ENCODE data around the gene MNX1. TPM values are rescaled to one million over a fixed set of nuclear protein-coding genes. Genes with fewer than 3 reads are reported as not detected.

The MNX1 gene
- total RNA-seq (2014; rRNA removed; shearing (Covaris generic); ENCODE audit: low replicate concordance) = 14.5 and 19.5 TPM in 2 replicates

DNA sequence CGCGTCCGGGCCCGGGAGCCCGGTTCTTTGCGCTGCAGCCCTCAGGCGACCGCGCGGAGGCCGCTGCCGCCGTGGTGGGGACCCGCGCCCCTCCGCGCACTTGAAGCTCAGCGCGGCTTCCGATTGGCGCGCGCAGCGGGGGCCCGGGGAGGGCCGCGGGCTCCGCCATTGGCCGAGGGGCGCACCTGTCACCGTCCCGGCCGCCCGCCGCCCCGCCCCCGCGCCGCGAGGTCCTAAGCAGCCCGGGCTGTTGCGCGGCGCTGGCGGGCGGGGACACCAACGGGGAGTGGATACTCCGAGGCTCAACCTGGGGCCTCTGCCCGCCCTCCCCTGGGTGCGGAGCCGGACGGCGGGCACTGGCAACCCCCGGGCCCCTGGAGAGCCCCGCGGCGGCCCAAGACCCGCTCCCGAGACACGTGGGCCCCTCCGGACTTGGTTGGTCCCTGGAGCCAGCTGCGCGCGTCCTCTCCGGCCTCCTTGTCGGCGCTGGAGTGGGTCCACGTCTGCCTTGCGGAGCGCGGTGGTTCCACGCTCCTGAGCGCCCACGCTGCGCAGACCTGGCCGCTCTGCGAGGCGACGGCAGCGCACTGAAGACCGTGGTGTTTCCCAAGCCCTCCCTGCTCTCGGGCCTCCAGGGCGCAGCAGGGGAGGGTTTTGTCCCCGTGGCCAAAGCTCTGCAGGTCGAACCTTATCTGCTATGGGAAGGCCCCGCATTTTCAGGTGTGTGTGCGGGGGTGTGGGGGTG lies at the start of gene MNX1:
Gene MNX1 (minus strand): TSS at position 76 of the 745 bp plus-strand sequence. CDS start 313 bp downstream, outside the sequence.
- in situ Hi-C loops (cut with HindIII; ENCODE audit: low pct_unique_long_range_greater_than_20kb, low sequenced_read_pairs) = no loop called here
- DNase-seq (ENCODE audit: low read depth) = peak; percentile 86

DNA sequence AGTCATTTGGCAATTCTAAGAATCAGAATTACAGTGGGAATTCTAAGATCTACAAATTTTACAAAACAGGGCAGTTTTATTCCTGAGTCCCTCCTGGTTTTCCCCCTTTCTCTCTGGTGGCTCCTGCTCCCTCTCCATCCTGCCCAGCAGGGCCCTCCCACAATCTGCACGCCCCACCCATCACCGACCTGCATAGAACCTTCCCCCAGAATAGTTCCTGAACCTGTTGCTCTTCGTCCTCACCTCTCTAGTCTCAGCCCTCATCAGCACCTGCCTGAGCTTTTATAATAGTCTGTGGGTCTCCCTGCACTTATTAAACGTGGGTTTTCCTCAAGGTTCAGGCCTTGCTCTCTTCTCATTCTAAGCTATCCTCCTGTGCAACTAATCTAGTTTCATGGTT lies 49.1 kb upstream of the MNX1 start:
- in situ Hi-C loops (cut with HindIII; ENCODE audit: low pct_unique_long_range_greater_than_20kb, low sequenced_read_pairs) = no loop called here
- DNase-seq (ENCODE audit: low read depth) = no peak

DNA sequence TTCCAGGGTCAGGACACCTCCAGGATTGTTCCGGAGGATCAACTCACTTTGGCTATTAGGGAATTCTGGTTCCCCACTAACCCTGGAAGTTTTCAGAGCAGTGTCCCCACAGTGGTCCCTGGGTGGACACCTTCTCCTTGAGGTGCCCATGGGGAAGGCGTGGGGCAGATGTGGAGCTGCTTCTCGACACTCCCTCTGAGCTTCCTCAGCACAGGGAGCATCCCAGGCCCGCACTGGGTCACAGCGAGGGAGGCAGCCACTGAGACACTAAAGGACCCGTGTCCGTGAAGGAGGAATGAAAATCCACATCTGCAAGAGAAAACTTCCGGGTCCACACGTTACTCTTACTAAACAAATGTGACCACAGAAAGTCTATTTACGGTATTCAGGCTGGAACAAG lies 48.2 kb upstream of the MNX1 start:
- DNase-seq (ENCODE audit: low read depth) = no peak
- in situ Hi-C loops (cut with HindIII; ENCODE audit: low pct_unique_long_range_greater_than_20kb, low sequenced_read_pairs) = no loop called here

DNA sequence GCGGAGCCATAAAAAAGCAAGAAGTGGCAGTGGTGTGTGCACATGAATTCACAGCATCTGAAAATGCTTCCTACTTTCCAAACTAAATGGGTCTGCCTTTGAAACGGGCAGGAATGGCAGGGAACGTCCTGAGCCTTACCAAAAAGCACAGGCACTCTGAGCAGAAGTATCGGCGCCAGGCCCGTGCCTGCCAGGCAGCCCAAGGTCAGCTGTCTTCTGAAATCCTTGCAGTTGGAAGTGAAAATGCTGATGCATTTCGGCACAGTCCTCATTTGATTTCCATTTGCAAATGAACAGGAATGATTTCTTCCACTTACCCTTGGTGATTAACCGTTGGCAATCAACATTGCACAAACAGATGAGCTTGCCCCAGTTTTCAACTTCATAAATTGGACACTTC lies 47.6 kb upstream of the MNX1 start:
- in situ Hi-C loops (cut with HindIII; ENCODE audit: low pct_unique_long_range_greater_than_20kb, low sequenced_read_pairs) = no loop called here
- DNase-seq (ENCODE audit: low read depth) = no peak

DNA sequence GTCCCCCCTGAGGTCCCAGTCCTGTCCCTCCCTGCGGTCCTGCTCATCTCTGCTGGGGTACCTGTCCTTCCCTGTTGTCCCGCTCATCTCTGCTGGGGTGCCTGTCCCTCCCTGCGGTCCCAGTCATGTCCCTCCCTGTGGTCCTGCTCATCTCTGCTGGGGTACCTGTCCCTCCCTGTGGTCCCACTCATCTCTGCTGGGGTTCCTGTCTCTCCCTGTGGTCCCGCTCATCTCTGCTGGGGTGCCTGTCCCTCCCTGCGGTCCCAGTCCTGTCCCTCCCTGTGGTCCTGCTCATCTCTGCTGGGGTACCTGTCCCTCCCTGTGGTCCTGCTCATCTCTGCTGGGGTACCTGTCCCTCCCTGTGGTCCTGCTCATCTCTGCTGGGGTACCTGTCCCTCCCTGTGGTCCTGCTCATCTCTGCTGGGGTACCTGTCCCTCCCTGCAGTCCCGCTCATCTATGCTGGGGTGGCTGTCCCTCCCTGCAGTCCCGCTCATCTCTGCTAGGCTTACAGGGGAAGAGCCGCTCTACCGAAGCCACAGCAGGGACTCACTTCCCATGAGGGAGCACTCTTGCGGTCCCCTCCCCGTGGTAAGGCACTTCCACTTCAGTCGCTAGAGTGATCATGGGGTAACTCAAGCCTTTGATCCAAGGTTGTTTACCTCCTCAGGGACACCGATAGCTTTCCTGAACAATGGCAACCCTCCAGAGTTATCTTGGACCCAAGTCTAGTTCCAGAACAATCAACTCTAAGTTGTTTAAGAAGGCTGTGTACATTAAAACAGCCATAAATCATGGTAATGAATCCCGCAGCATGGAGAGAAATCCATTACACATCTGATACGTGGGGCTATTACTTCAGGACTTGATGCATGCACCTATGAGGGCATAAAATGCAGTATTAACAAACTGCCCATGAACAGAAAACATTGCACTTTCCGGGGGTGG lies 46.8 kb upstream of the MNX1 start:
- in situ Hi-C loops (cut with HindIII; ENCODE audit: low pct_unique_long_range_greater_than_20kb, low sequenced_read_pairs) = no loop called here
- DNase-seq (ENCODE audit: low read depth) = no peak

DNA sequence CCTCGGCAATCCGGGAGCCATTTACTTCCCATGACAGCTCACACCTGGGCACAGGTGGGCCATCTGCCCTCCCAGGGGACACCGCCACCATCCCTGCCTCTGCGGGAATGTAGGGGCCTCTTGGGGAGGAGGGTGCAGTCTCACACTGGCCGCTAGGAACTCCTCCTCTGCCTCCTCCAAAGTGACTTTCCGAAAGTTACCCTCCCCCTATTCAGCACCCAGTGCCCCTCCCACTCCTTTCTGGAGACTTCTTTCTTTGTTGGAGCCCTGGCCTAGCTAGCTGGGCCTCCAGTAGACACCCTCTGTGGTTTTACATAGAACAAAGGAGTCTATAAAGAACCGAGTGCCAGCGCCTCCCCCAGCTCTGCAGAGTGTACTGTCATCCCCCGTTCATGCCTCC lies 45.8 kb upstream of the MNX1 start:
- in situ Hi-C loops (cut with HindIII; ENCODE audit: low pct_unique_long_range_greater_than_20kb, low sequenced_read_pairs) = no loop called here

DNA sequence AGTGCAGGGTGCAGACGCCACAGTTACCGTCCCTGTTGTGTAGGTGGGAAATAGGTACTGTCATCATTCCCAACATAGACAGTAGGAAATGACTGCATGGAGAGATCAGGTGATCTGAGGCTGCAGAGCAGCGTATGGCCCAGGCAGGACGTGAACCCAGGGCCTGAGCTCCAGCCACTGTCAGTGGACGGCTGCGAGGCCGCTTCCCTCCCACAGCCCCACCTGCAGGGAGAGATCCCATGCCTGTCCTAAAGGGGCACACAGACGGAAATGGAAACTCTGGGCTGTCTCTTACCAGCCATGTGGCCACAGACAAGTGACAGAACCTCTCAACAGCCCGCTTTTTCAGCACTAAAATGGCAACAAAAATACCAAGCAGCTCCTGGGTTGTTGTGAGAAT lies 44.5 kb upstream of the MNX1 start:
- no peak for DNase-seq (ENCODE audit: low read depth)
- in situ Hi-C loops (cut with HindIII; ENCODE audit: low pct_unique_long_range_greater_than_20kb, low sequenced_read_pairs) = no loop called here

More for the DNA sequence above, 45.8 kb upstream of the MNX1 start:
- no peak for DNase-seq (ENCODE audit: low read depth)

DNA sequence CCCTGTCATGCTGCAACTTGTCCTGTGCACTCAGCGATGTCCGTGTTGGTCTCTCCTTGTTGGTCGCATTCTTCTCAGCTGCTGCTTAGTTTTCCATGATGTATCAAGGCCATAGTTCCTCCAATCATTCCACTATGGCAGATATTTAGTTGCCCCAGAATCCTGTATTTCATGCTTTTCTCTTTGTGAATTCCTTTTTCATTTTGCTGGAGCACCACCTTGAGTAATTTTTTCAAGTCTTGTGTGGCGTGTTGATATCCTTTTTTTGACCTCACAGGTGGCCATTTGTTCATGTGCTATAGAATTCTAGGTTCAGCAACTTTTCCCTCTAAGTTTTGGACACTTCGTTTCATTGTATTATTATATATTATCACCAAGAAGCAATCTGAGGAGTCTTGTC lies 42.7 kb upstream of the MNX1 start:
- in situ Hi-C loops (cut with HindIII; ENCODE audit: low pct_unique_long_range_greater_than_20kb, low sequenced_read_pairs) = no loop called here
- DNase-seq (ENCODE audit: low read depth) = no peak

DNA sequence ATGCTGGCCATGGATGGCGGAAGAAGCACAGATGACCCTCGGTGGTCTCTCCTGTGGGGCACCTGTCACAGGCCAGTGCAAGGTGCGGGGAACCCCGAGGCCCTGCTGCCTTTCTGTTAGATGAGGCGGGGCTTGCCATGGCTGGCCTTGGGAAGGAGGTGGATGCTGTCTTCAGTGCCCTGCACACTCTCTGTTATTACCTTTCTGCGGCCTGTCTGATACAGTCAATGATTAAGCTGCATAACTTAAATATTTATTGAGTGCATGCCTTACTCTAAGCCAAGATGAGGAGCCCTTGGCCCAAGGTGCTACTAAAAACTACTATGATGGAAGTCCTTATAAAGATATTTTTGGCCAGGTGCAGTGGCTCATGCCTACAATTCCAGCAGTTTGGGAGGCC lies 36.7 kb upstream of the MNX1 start:
- in situ Hi-C loops (cut with HindIII; ENCODE audit: low pct_unique_long_range_greater_than_20kb, low sequenced_read_pairs) = no loop called here
- DNase-seq (ENCODE audit: low read depth) = peak; percentile 19

DNA sequence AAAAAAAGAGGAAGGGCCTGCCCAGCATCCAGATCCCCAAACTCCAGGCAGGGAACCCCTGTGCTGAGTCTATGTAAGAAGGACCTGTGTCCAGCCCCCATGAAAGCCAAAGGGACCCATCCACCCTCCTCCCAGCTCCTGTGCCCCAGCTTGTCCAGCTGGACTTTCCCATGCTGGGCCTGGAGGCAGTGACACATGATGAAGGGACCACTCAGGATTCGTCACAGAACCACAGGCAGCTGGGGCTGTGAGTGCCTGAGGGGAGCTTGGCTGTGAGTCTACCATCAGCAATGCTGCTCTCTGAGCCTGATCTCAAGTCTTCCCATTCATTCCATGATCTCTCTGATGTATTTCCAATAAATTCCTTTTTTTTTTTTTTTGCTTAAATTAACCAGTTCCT lies 36.2 kb upstream of the MNX1 start:
- in situ Hi-C loops (cut with HindIII; ENCODE audit: low pct_unique_long_range_greater_than_20kb, low sequenced_read_pairs) = no loop called here
- no peak for DNase-seq (ENCODE audit: low read depth)

DNA sequence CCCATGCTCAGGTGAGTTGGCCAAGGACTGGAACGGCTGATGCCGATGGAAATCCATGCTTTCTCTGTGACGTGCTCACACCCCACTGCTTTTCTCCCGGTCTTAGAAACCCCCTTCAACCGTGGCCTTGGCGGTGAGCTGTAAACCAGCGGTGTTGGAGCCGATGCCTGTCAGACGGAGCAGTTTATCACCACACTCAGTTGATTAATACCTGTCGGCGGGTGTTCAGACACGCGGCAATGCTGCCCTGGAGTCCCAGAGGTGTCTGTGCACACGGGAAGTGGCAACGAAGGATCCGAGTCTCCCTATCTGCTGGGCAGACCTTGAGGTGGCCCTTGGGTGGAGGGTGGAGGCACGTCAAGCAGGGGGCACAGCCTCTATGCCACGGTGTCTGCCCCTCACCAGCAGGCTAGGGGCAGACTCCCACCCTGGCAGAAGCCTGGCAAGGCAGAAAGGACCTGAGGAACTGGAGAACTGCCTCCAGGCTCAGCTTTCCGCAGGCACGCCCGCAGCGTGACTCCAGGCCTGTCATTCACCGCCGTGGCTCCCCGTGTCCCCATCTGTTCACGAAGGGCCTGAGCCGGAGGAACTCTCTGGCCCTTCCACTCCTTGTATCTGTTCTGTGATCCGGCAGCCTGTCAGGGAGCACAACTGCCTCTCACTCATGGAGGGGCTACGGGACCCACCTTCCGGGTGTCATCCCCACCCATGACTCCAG lies 34.6 kb upstream of the MNX1 start:
- in situ Hi-C loops (cut with HindIII; ENCODE audit: low pct_unique_long_range_greater_than_20kb, low sequenced_read_pairs) = no loop called here
- DNase-seq (ENCODE audit: low read depth) = no peak

DNA sequence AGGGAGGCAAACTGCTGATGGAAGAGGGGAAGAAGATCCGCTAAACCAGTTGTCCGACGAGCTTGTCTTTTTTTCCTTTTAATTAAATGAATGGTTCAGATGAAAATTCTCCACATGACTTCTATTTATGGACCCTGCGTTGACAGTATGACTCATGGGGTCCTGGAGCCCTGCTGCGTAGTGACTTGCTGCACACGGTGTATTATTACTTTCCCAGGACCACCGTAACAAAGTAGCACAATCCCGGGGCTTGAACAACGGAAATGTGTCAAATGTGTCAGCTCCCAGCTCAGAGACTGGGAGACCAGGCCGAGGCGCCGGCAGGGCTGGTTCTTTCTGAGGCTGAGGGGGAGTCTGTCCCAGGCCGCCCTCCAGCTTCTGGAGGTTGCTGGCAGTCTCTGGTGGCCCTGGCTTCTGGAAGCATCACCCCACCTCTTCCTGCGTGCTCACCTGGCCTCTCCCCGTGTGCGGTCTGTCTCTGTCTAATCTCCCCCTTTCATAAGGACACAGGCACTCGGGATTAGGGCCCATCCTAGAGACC lies 33.8 kb upstream of the MNX1 start:
- in situ Hi-C loops (cut with HindIII; ENCODE audit: low pct_unique_long_range_greater_than_20kb, low sequenced_read_pairs) = no loop called here
- DNase-seq (ENCODE audit: low read depth) = no peak

DNA sequence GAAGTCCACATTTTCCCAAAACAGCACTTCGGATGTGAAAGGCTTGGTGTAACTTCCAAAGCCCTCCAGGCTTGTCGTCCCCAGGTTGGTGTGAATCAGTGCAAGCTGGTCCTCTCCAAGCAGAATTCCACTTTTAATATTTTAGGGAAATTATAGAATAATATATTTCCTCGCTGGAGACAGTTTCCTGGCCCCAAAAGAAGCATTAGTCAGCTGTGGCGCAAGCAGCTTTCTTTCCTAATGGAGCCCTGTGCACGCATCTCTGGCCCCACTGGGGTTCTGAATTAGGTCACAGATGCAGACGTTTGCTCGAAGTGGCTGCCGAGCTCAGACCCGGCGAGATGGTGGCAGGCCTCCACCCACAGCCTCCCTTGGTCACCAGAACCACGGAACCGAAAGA lies 33.3 kb upstream of the MNX1 start:
- no peak for DNase-seq (ENCODE audit: low read depth)
- in situ Hi-C loops (cut with HindIII; ENCODE audit: low pct_unique_long_range_greater_than_20kb, low sequenced_read_pairs) = no loop called here

DNA sequence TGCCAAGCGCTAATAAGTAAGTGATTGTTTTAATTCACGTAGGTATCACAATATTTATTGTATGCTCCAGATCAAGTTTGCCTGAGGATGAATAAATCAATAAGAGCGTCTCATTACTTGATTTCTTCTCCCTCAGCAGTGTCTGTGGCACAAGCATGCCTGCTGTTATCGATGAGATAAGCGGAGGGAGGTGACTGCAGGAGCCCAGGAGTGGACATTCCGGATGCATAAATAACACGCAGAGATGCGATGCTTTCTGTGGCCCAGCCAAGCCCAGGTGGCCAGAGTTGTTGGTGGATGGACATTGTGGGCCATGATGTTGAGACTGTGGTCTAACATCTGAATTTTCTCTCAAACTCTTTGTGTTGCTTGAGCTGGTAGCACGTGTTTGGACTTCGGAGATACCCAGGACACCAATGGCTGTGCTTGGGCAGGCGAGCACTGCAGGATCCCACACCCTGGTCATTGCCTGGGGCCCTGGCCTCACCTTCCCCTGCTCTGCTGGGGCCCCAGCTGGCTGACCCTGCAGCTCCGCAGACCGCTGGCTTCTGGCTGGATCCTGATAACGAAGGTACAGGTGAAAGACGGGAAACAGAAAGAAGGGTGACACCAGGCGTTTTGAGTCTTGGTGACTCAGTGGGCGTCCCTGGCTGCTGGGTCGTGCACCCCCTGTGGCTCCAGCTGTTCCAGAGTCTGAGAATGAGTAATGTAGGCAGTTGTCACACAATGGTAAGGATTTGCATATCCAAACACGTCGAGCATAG lies 31.2 kb upstream of the MNX1 start:
- in situ Hi-C loops (cut with HindIII; ENCODE audit: low pct_unique_long_range_greater_than_20kb, low sequenced_read_pairs) = no loop called here
- DNase-seq (ENCODE audit: low read depth) = no peak

DNA sequence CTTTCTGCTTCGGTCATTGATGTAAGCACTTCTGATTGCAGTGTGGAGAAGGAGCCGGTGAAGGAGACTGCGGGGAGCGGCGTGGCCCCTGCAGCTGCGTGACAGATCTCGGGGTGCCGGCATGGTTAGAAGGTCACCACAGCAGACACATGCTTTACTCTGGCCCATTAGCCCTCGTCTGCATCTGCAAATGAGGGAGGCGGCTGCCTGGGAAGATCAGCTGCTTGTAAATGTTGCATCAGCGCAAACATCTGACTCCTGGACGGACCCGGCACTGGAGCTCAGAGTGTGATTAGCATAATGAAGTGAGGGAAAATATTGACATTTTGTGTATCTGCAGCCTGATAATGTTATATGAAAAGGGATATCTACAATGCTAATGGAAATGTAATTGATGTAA lies 30.5 kb upstream of the MNX1 start:
- DNase-seq (ENCODE audit: low read depth) = no peak
- in situ Hi-C loops (cut with HindIII; ENCODE audit: low pct_unique_long_range_greater_than_20kb, low sequenced_read_pairs) = no loop called here

DNA sequence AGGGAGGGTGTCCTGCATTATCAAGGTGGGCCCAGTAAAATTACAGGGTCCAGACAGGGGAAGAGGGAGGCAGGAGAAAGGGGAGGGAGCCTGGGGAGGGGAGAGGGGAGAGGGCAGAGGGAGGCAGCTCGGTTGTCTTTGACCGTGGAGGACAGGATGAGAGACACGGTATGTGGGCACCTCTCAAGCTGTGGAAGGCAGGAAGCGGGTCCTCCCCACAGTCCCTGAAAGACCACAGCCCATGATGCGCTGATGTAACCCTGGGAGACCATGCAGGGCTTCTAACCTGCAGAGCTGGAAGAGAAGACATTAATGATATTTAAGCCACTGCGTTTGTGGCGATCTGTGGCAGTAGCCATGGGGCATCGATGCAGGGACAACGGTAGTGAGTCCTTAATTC lies 27.2 kb upstream of the MNX1 start:
- no peak for DNase-seq (ENCODE audit: low read depth)
- in situ Hi-C loops (cut with HindIII; ENCODE audit: low pct_unique_long_range_greater_than_20kb, low sequenced_read_pairs) = no loop called here

DNA sequence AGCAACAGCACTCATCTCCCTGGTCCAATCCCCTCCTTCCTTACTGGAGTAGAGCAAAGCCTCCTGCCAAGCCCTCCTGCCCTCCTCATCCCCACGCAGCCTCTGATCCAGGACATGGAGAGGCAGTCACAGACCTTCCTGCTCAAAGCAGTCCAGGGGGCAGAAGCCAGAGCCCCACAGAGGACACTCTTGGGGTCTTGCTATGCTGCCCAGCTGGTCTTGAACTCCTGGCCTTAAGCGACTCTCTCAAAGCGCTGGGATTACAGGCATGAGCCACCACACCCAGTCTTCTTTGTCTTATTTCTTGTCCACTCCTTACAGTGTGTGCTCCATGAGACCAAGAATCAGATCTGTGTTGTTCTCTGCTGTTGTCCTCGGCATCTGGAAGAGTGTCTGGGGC lies 26.6 kb upstream of the MNX1 start:
- in situ Hi-C loops (cut with HindIII; ENCODE audit: low pct_unique_long_range_greater_than_20kb, low sequenced_read_pairs) = no loop called here
- no peak for DNase-seq (ENCODE audit: low read depth)

DNA sequence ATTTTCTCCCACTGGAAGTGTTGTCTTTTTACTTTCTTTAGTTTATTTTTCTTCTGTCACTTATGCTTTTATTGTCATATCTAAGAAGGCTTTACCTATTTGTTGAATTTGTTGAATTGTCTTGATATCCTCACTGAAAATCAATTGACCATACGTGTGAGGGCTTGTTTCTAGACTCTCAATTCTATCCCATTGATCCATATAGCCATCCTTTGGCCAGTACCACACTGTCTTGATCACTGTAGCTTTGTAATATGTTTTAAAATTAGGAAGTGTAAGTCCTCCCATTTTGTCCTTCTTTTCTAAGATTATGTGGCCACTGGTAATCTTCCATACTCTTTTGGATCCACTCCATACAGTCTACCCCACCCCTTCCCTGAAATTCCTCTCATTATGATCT lies 25.5 kb upstream of the MNX1 start:
- in situ Hi-C loops (cut with HindIII; ENCODE audit: low pct_unique_long_range_greater_than_20kb, low sequenced_read_pairs) = no loop called here
- no peak for DNase-seq (ENCODE audit: low read depth)
